Measurements from ENCODE around the gene MLF2.
"Not testable (repeated sequence)": the region's sequence is repeated elsewhere in the genome, so short reads cannot be mapped to it uniquely, and the experiment has no call there.

The MLF2 gene

DNA sequence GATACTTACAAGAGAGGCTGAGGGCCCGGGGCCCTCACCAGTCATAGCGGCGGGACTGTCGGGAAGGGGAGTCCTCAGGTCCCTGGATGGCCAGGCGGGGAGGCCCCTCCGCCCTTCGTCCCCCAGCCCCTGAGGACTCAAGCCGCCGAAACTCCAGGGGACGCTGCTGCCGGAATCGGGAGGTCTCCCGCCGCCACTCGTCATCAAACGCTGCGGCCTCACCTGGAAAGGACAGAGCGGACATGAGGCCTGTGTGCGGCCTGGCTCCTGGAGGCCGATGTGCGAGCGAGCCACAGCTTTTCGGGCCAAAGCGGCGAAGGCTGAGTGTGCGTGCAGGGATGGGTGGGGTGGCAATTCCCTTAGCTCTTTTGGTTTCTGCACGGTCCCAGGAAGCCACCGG, 4.2 kb downstream of the MLF2 start:
- no peak for DNase-seq
- TF ChIP-seq POLR2A (IDR thresholded peaks at IDR 0.05; ENCODE audit: low read length) (no peak), GATA1 (IDR thresholded peaks at IDR 0.05; ENCODE audit: low read depth, low read length) (no peak)

DNA sequence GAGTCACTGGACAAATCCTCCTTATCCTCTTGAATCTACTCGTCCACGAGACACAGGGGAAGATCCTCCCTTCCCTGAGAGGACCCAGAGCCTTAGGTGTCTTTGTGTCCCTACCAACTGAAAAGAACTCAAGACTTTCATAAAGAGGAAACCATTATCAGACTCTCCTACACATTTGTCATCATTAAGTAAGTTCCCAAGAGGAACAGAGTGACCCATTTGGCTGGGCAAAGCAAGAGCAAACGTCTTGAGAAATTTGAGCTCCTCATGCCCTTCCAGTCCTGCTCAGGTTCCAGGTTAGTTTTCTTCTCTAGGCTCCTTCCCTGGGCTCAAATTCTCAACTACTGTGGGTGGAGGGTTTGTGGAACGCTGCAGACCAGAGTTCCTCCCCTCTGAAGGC, 5.7 kb downstream of the MLF2 start:
- no peak for TF ChIP-seq POLR2A (IDR thresholded peaks at IDR 0.05; ENCODE audit: low read length)
- no peak for TF ChIP-seq GATA1 (IDR thresholded peaks at IDR 0.05; ENCODE audit: low read depth, low read length)
- DNase-seq = no peak

DNA sequence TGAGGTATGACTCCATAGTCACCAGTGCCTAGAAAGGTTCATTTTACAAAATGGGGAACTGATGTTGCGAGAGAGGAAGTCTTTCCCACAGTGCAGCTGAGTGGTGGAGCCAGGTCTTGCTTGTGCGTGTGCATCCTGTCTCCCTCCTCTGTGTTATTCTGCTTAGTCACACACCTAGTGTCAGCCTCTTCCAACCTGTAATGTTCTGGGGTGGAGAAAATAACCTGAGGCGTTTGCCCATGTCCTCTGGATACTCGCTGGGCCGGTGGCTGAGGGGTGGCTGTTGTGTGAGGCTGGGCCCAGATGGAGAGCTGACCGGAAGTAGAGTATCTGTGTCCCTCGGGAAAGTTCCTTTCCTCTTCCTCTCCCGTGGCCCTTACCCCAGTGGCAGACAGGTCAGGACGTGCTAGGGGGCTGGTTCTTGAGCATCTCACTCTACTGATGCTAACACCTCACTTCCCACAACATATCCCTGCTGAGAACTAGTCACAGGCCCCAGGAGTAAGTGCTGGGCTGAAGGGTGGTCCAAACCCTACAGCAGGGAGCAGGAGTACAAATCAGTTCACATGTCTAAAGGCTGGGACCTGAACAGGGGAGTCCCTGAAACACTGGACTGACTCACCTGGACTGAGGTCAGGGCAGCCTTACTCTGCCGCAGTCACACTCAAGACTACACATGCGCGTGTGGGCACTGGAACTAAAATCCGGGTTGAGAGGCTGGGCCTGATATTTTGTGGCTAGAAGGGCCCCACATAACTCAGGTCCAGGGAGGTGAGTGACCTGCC, 7.0 kb downstream of the MLF2 start:
- no peak for DNase-seq
- no peak for TF ChIP-seq POLR2A (IDR thresholded peaks at IDR 0.05; ENCODE audit: low read length)
- no peak for TF ChIP-seq GATA1 (IDR thresholded peaks at IDR 0.05; ENCODE audit: low read depth, low read length)

DNA sequence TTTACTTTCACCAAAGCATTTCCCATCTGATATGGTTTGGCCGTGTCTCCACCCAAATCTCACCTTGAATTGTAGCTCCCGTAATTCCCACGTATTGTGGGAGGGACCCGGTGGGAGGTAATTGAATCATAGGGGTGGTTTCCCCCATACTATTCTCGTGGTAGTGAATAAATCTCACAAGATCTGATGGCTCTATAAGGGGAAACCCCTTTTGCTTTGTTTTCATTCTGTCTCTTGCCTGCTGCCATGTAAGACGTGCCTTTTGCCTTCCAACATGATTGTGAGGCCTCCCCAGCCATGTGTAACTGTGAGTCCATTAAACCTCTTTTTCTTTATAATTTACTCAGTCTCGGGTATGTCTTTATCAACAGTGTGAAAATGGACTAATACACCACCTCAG, 9.6 kb downstream of the MLF2 start:
- DNase-seq = not testable (repeated sequence)

DNA sequence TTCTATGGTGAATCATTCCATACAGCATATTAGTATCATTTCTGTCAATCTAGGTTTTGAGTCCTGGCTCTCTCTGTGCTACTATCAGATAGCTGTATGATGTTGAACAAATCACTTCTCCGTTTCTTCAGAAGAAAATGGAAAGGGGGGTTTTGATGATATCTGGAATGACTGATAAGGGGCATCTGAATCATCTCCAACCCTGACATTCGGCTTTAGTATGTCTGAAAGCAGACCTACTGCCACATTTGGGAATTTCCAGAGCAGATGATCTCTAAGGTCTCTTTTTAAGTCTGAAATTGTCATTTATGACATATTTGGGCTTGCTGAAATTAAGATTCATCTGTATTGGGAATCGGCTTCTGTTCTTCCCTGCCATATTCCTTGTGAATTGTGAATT, 10.1 kb downstream of the MLF2 start:
- TF ChIP-seq GATA1 (IDR thresholded peaks at IDR 0.05; ENCODE audit: low read depth, low read length) (no peak), POLR2A (IDR thresholded peaks at IDR 0.05; ENCODE audit: low read length) (no peak)
- DNase-seq = no peak

DNA sequence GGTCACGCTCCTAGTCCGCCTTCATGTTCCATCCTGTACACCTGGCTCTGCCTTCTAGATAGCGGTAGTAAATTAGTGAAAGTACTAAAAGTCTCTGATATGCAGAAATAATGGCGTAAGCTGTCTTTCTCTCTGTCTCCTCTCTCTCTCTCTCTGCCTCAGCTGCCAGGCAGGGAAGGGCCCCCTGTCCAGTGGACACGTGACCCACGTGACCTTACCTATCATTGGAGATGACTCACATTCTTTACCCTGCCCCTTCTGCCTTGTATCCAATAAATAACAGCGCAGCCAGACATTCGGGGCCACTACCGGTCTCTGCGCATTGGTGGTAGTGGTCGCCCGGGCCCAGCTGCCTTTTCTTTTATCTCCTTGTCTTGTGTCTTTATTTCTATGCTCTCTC, 10.9 kb downstream of the MLF2 start:
- DNase-seq = not testable (repeated sequence)

DNA sequence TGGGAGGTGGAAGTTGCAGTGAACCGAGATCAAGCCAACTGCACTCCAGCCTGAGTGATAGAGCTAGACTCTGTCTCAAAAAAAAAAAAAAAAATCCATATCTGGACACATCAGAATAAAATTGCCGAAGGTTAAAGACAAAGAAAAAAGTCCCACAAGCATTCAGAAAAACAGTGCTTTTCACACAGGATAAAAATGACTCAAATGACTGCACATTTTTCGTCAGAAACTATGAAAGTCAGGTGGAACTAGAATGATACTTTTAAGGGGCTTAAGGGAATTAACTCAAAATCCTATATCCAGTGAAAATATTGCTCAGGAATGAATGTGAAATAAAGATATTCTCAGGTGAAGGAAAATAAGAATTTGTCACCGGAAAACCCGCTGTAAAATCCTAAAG, 16.2 kb downstream of the MLF2 start:
- DNase-seq = no peak
- no peak for TF ChIP-seq POLR2A (IDR thresholded peaks at IDR 0.05; ENCODE audit: low read length)

DNA sequence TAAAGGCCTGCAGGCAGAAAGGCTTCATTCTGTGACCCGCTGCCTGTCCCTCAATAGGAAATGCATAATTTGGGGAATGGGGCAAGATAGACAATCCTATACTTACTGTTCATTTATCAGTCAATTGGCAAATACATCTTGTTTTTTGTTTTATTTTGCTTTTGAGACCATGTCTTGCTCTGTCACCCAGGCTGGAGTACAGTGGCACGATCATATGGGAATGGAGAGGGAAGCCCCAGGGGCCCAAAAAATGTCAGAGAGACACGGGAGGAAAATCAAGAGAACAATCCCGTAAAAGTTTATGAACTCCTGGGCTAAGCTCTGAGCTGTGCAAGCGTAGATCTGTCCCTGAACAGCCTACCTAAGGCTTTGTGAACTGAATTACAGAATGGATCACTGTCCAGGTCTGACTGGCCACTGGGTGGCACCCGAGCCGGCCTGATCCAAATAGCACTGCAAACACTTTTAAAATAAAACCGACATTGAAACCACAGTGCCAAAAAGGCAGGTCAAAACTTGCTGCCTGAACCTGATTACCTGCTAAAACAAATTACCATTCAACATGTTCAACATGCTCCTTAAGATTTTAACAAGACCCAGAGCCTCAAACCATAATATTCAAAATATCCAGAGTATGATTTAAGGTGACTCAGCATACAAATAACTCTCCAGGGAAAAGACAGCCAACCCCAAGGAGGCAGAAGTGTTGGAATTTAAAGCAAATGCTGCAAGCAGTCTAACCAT, 17.3 kb downstream of the MLF2 start:
- DNase-seq = peak; percentile 51 to 69
- TF ChIP-seq GATA1 (IDR thresholded peaks at IDR 0.05; ENCODE audit: low read depth, low read length) (no peak), POLR2A (IDR thresholded peaks at IDR 0.05; ENCODE audit: low read length) (peak; percentile 13)

DNA sequence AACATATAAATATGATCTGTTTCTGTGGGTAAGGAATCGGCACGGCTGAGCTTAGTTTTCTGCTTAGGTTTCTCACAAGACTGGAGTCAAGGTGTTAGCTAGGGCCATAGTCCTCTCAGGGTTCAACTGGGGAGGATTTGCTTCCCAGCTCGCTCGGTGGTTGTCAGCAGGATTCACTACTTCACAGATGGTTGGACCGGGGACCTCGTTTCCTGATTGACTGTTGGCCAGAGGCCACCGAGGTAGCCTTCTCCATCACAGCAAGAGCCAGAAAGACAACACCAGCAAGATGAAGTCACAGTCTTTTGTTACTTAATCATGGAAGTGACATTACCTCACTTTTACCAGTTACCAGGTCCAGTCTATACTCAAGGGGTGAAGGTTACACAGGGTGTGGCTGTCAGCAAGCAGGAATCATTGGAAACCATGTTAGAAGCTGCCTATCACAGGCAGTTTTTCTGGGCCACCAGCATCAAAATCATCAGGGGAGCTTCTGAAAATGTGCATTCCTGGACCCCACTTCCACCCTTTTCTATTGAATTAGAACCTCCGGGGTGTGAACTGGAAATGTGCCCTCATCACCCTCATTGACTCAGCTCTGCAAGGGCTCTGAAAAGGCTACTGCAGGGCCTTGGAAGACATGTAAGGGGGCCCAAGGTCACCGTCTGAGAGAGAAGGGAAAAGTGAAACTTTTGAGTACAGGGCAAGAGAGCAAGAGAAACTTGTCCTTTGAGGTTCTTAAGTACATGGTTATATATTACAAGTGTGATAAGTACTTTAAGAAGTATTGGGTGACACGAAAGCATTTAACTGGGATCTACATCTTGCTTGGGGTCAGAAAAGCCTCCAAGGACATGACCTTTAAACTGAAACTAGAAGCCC, 18.2 kb downstream of the MLF2 start:
- no peak for DNase-seq
- TF ChIP-seq GATA1 (IDR thresholded peaks at IDR 0.05; ENCODE audit: low read depth, low read length) (no peak), POLR2A (IDR thresholded peaks at IDR 0.05; ENCODE audit: low read length) (peak; percentile 4)

DNA sequence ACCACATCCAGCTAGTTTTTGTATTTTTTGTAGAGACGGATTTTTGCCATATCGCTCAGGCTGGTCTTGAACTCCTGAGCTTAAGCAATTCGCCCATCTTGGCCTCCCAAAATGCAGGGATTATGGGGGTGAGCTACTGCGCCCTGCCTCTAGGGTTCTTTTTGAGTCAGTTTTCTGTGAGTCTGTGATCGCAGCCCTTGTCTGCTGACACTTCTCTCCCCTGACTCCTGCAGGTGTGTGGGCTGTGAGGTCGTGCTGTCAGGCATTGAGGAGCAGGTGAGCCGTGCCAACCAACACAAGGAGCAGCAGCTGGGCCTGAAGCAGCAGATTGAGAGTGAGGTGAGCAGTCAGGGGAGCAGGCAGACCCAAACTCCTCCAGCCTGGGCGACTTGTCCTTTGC, 22.8 kb downstream of the MLF2 start:
- TF ChIP-seq POLR2A (IDR thresholded peaks at IDR 0.05; ENCODE audit: low read length) (no peak), GATA1 (IDR thresholded peaks at IDR 0.05; ENCODE audit: low read depth, low read length) (no peak)
- DNase-seq = no peak

DNA sequence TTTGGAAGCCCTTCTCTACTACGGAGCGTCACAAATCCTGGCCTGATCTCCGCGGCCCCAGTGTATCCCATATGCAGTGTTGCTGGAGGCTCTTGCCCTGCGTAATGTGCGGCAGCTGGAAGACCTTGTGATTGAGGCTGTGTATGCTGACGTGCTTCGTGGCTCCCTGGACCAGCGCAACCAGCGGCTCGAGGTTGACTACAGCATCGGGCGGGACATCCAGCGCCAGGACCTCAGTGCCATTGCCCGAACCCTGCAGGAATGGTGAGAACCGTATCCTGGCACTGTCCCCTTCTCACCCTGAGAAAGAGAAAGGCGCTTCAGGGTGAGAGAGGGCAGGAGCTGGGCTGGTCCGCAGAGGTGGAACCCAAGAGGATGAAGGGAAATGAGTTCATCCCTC, 23.8 kb downstream of the MLF2 start:
- TF ChIP-seq GATA1 (IDR thresholded peaks at IDR 0.05; ENCODE audit: low read depth, low read length) = no peak
- no peak for TF ChIP-seq POLR2A (IDR thresholded peaks at IDR 0.05; ENCODE audit: low read length)

DNA sequence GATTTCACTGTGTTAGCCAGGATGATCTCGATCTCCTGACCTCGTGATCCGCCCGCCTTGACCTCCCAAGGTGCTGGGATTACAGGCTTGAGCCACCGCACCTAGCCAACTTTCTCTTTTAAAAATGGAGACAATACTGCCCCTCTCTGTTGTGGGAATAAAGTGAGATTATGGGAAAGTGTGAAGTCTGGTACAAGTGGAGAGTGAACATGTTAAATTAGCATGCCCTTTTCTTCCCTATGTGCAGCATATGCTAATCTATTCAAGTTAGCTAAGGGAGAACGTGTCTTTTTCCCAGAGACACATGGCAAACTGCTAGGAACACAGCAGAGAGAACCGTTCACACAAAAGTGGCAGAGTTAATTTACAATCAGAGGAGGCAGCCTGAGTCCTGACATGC, 27.6 kb downstream of the MLF2 start:
- TF ChIP-seq POLR2A (IDR thresholded peaks at IDR 0.05; ENCODE audit: low read length) (no peak), GATA1 (IDR thresholded peaks at IDR 0.05; ENCODE audit: low read depth, low read length) (no peak)
- DNase-seq = no peak

More for the DNA sequence above, 23.8 kb downstream of the MLF2 start:
- DNase-seq = no peak

DNA sequence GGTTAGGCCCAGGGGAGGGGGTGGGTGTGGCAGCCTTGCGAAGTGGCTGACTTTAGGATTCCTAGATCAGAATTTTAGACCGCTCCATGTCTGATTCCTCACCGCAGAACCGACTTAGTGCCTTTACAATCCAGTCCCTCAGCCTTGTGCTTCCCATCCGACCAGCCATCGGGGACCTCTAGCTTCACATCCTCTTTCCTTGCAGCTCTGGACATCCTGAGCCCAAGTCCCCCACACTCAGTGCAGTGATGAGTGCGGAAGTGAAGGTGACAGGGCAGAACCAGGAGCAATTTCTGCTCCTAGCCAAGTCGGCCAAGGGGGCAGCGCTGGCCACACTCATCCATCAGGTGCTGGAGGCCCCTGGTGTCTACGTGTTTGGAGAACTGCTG, 28.5 kb downstream of the MLF2 start:
- TF ChIP-seq POLR2A (IDR thresholded peaks at IDR 0.05; ENCODE audit: low read length) (no peak), GATA1 (IDR thresholded peaks at IDR 0.05; ENCODE audit: low read depth, low read length) (no peak)
- DNase-seq = peak in 1 of 2 experiments; percentile 62

DNA sequence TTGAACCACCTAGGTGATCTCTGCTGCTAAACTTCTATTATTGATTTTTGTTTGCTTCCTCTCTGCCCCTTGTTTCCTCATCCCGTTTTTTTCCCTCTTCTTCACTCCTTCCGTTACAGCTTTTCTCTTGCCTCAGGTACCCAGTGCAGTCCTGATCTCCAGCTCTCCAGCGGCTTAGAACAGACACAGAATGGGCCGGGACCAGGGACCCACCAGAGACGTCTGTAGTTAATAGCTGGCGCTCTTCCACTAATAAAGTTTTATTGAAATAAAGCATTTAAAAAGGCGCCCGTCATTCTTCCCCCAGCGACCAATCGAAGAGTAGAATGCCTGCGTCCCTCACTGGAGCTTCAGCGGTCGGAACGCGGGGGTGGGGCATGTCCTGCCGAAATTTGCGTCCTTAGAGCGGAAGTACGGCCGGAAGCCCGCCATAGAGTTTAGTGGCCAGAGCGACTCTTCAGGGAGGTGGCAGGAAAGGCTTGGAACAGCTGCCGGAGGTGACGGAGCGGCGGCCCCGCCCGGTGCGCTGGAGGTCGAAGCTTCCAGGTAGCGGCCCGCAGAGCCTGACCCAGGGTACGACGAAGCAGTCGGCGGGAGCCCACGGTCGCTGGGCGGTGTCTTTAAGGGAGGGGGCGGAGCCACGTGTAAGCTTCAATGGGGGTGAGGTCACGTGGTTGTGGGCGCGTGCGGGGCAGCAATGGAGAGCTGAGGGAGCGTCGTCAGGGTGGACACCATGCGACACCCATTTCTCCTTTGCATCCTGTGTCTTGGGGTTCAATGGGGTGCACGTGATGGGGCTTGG, 29.1 kb downstream of the MLF2 start, which contains the start of gene COPS7A:
TSS of gene COPS7A (plus strand) at position 440 of the 802 bp plus-strand sequence. CDS start 611 bp downstream, outside the sequence.
- TF ChIP-seq POLR2A (IDR thresholded peaks at IDR 0.05; ENCODE audit: low read length) = peak; percentile 88
- no peak for TF ChIP-seq GATA1 (IDR thresholded peaks at IDR 0.05; ENCODE audit: low read depth, low read length)
- peak; percentile 99 for DNase-seq

Measured in erythroblast (primary cell).